Purkinje cell (primary cell): Measurements from ENCODE around the gene MNDA. TPM values are rescaled to one million over a fixed set of nuclear protein-coding genes. Genes with fewer than 3 reads are reported as not detected.

Experiments used
- polyA plus RNA-seq: library from polyadenylated mRNA; unstranded; fragments of >200 nt; fragmentation: Nextera tagmentation; gene quantifications from 2 replicates; pipeline ENCODE4 v1.2.1, GENCODE V29; 2014

MNDA gene
- polyA plus RNA-seq = 0.41 TPM in 1 of 2 replicates, not detected in the other

GRCh38 chr1:158830904-158831507 lies at the start of gene MNDA:
TSS of gene MNDA (plus strand) at chr1:158831351. CDS start at chr1:158842154, 10,803 bp downstream.

Other genes with a start within 250 kb of the MNDA start
- not detected in 2 replicates for gene OR10Z1, start 226.1 kb upstream of the MNDA start, polyA plus RNA-seq
- not detected in 2 replicates for gene SPTA1, start 144.6 kb upstream of the MNDA start, polyA plus RNA-seq
- gene OR6K2, start 130.7 kb upstream of the MNDA start, polyA plus RNA-seq = not detected in 2 replicates
- gene OR6K3, start 110.6 kb upstream of the MNDA start, polyA plus RNA-seq = not detected in 2 replicates
- gene OR6K6, start 76.6 kb upstream of the MNDA start, polyA plus RNA-seq = not detected in 2 replicates
- gene OR6N1, start 59.2 kb upstream of the MNDA start, polyA plus RNA-seq = not detected in 2 replicates
- not detected in 2 replicates for gene OR6N2, start 50.1 kb upstream of the MNDA start, polyA plus RNA-seq
- not detected in 2 replicates for gene PYHIN1, start 100.2 kb downstream of the MNDA start, polyA plus RNA-seq
- gene IFI16, start 178.6 kb downstream of the MNDA start, polyA plus RNA-seq = 5.0 and 10.5 TPM in 2 replicates
- 0.56 and 2.4 TPM in 2 replicates for gene AIM2, start 245.4 kb downstream of the MNDA start, polyA plus RNA-seq